Measurements from ENCODE around the gene SNED1. TPM values are rescaled to one million over a fixed set of nuclear protein-coding genes. Genes with fewer than 3 reads are reported as not detected.
A peak's percentile ranks its signal among the peaks of the same experiment; 100 is the strongest.

SNED1 gene
- total RNA-seq, 1 donor from 2014 or later: 0.26 TPM

- TF ChIP-seq CTCF (IDR thresholded peaks at IDR 0.05; ENCODE audit: insufficient read depth, low read length, severe bottlenecking): no peak
- Histone ChIP-seq H3K27me3 (ENCODE audit: control insufficient read depth, insufficient read depth, low read length) (no peaks in the 10 kb centered on the region), H3K36me3 (ENCODE audit: control insufficient read depth, insufficient read depth, low read length) (no peaks in the 10 kb centered on the region), H3K4me3 (ENCODE audit: low read depth, low read length) (no peak overlapping the region)
- DNase-seq (ENCODE audit: low read depth) (no peak), FAIRE-seq (peak; percentile 68)
Observed at GRCh38 chr2:240990266-240990529, 8.2 kb upstream of the SNED1 start.

- DNase-seq (ENCODE audit: low read depth) (no peak), FAIRE-seq (no peak)
- no peak overlapping the region for H3K4me3 ChIP-seq (ENCODE audit: low read depth, low read length)
- TF ChIP-seq CTCF (IDR thresholded peaks at IDR 0.05; ENCODE audit: insufficient read depth, low read length, severe bottlenecking): no peak
- no peaks in the 10 kb centered on the region for H3K36me3 ChIP-seq (ENCODE audit: control insufficient read depth, insufficient read depth, low read length)
- H3K27me3 ChIP-seq (ENCODE audit: control insufficient read depth, insufficient read depth, low read length): no peaks in the 10 kb centered on the region
Observed at GRCh38 chr2:240990726-240991377, 7.6 kb upstream of the SNED1 start.

GRCh38 chr2:240991378-240992263 lies 6.8 kb upstream of the SNED1 start:
- no peak for FAIRE-seq
- Histone ChIP-seq H3K36me3 (ENCODE audit: control insufficient read depth, insufficient read depth, low read length) (no peaks in the 10 kb centered on the region), H3K27me3 (ENCODE audit: control insufficient read depth, insufficient read depth, low read length) (no peaks in the 10 kb centered on the region), H3K4me3 (ENCODE audit: low read depth, low read length) (no peak overlapping the region)
- TF ChIP-seq CTCF (IDR thresholded peaks at IDR 0.05; ENCODE audit: insufficient read depth, low read length, severe bottlenecking): no peak
- DNase-seq (ENCODE audit: low read depth): peak; percentile 77

GRCh38 chr2:240992572-240993291 lies 5.7 kb upstream of the SNED1 start:
- Histone ChIP-seq H3K27me3 (ENCODE audit: control insufficient read depth, insufficient read depth, low read length) (no peaks in the 10 kb centered on the region), H3K4me3 (ENCODE audit: low read depth, low read length) (no peak overlapping the region), H3K36me3 (ENCODE audit: control insufficient read depth, insufficient read depth, low read length) (no peaks in the 10 kb centered on the region)
- DNase-seq (ENCODE audit: low read depth) (no peak), FAIRE-seq (no peak)
- no peak for TF ChIP-seq CTCF (IDR thresholded peaks at IDR 0.05; ENCODE audit: insufficient read depth, low read length, severe bottlenecking)

- no peaks in the 10 kb centered on the region for H3K36me3 ChIP-seq (ENCODE audit: control insufficient read depth, insufficient read depth, low read length)
- no peaks in the 10 kb centered on the region for H3K27me3 ChIP-seq (ENCODE audit: control insufficient read depth, insufficient read depth, low read length)
- no peak for DNase-seq (ENCODE audit: low read depth)
- no peak for TF ChIP-seq CTCF (IDR thresholded peaks at IDR 0.05; ENCODE audit: insufficient read depth, low read length, severe bottlenecking)
- no peak overlapping the region for H3K4me3 ChIP-seq (ENCODE audit: low read depth, low read length)
- no peak for FAIRE-seq
Observed at GRCh38 chr2:240993446-240994170, 4.8 kb upstream of the SNED1 start.
